A673 (cell line): Measurements from ENCODE around the gene GALM. TPM values are rescaled to one million over a fixed set of nuclear protein-coding genes. Genes with fewer than 3 reads are reported as not detected.

Experiments
- BruUV-seq: library from RNA; stranded (reverse); fragments of 400-500 nt; replicated peaks from 2 replicates; lab custom pipeline; 2021; lab: Mats Ljungman, UMichigan
- CTCF ChIA-PET: fragments of 300-600 bp; sonication (Branson Sonifier 250); formaldehyde crosslinking; loops from one replicate; lab custom pipeline; 2022; ENCODE audit warnings: antibody characterized with exemption; lab: Charles Lee
- POLR2A ChIA-PET: fragments of 300-600 bp; sonication (Branson Sonifier 250); formaldehyde crosslinking; loops from one replicate; lab custom pipeline; 2022; ENCODE audit warnings: antibody characterized with exemption; ENCODE audit not compliant: low non-redundant PET; lab: Charles Lee
- DNase-seq: peaks from one replicate; pipeline ENCODE4 v3.0.0-alpha.2; 2015; ENCODE audit warnings: low spot score
- H3K27ac ChIP-seq: fragments of 200-600 bp; sonication (generic); 2 replicates; pipeline ENCODE4 v1.5.1; 2016; ENCODE audit warnings: mixed run types, low read depth, mild to moderate bottlenecking, mixed read lengths, antibody characterized with exemption, low read length; ENCODE audit not compliant: poor library complexity, severe bottlenecking
- H3K27me3 ChIP-seq: fragments of 200-600 bp; sonication (generic); replicated peaks from 2 replicates; pipeline ENCODE4 v1.6.1; 2017; ENCODE audit warnings: mixed run types, low read depth, mild to moderate bottlenecking, mixed read lengths, antibody characterized with exemption, low read length; ENCODE audit not compliant: insufficient read depth, poor library complexity
- H3K36me3 ChIP-seq: fragments of 200-600 bp; sonication (generic); 2 replicates; pipeline ENCODE4 v1.6.1; 2016; ENCODE audit warnings: mixed run types, mild to moderate bottlenecking, mixed read lengths, antibody characterized with exemption, low read length; ENCODE audit not compliant: insufficient read depth, poor library complexity, severe bottlenecking
- H3K4me1 ChIP-seq: fragments of 200-600 bp; sonication (generic); 2 replicates; pipeline ENCODE4 v1.6.1; 2017; ENCODE audit warnings: mixed run types, mild to moderate bottlenecking, mixed read lengths, antibody characterized with exemption, low read length; ENCODE audit not compliant: insufficient read depth, poor library complexity, severe bottlenecking
- H3K4me3 ChIP-seq: fragments of 200-600 bp; sonication (generic); 2 replicates; pipeline ENCODE4 v1.5.1; 2016; ENCODE audit warnings: low read depth, mixed run types, mild to moderate bottlenecking, mixed read lengths, low read length; ENCODE audit not compliant: poor library complexity, severe bottlenecking
- H3K9me3 ChIP-seq: fragments of 200-600 bp; sonication (generic); 2 replicates; pipeline ENCODE4 v1.6.1; 2016; ENCODE audit warnings: mixed run types, low read depth, mild to moderate bottlenecking, mixed read lengths, antibody characterized with exemption, low read length; ENCODE audit not compliant: poor library complexity, severe bottlenecking
- CTCF ChIP-seq: fragments of 300-800, 200-600 bp; sonication (generic); conservative IDR thresholded peaks from 2 replicates; pipeline ENCODE4 v1.5.1; 2017; ENCODE audit warnings: low read depth, mild to moderate bottlenecking, antibody characterized with exemption, low read length, moderate library complexity, mixed read lengths
- EZH2 ChIP-seq: fragments of 200-600 bp; sonication (generic); IDR thresholded peaks from 2 replicates; pipeline ENCODE4 v1.6.1; 2017; ENCODE audit warnings: borderline replicate concordance, low read depth, mild to moderate bottlenecking, mixed read lengths, antibody characterized with exemption, low read length; ENCODE audit not compliant: poor library complexity, severe bottlenecking
- intact Hi-C: fragments of 100-400 bp; cut with micrococcal nuclease; formaldehyde crosslinking; loops from one replicate; pipeline ENCODE4 v1.10.0; 2022; ENCODE audit not compliant: unreplicated experiment
- total RNA-seq: library from RNA; stranded (reverse); gene quantifications from 2 replicates; pipeline ENCODE4 v1.2.3, GENCODE V29; 2021

The GALM gene
- total RNA-seq, 1 experiment from 2014 or later, result 6.6 TPM

- TF ChIP-seq CTCF (no peak), EZH2 (no peak)
- H3K4me3 ChIP-seq, result no peak overlapping the region
- ChIA-PET POLR2A (no interaction called here), CTCF (interaction anchor here (1.1 kb wide), 1 partner anchor 1319 kb away, joined by 3 read pairs; no protein-coding TSS in a partner anchor)
- BruUV-seq, result no TSS peak
- no peaks in the 10 kb centered on the region for H3K4me1 ChIP-seq
- intact Hi-C loops, result no loop called here
- no peak for DNase-seq
- no peaks in the 10 kb centered on the region for H3K36me3 ChIP-seq
- no peak overlapping the region for H3K27ac ChIP-seq
- H3K9me3 ChIP-seq, result no peaks in the 10 kb centered on the region
- no peaks in the 10 kb centered on the region for H3K27me3 ChIP-seq
Measured at GRCh38 chr2:38654528-38655381, 11.2 kb upstream of the GALM start.

GRCh38 chr2:38655441-38655840 lies 10.5 kb upstream of the GALM start:
- CTCF ChIA-PET, result interaction anchor here (1.1 kb wide), 1 partner anchor 1320 kb away, joined by 3 read pairs; no protein-coding TSS in a partner anchor
- POLR2A ChIA-PET, result no interaction called here
- H3K4me1 ChIP-seq, result no peaks in the 10 kb centered on the region

GRCh38 chr2:38656866-38657480 lies 8.9 kb upstream of the GALM start:
- no peak for DNase-seq
- no peak overlapping the region for H3K4me3 ChIP-seq
- no peaks in the 10 kb centered on the region for H3K4me1 ChIP-seq
- no peak overlapping the region for H3K27ac ChIP-seq
- no TSS peak for BruUV-seq
- TF ChIP-seq CTCF, result no peak
- TF ChIP-seq EZH2, result no peak
- intact Hi-C loops, result no loop called here
- H3K9me3 ChIP-seq, result no peaks in the 10 kb centered on the region
- no peaks in the 10 kb centered on the region for H3K27me3 ChIP-seq
- no peaks in the 10 kb centered on the region for H3K36me3 ChIP-seq
- POLR2A ChIA-PET, result no interaction called here
- CTCF ChIA-PET, result no interaction called here

More at GRCh38 chr2:38655441-38655840, 10.5 kb upstream of the GALM start:
- Histone ChIP-seq H3K4me3 (no peak overlapping the region), H3K27ac (no peak overlapping the region), H3K27me3 (no peaks in the 10 kb centered on the region), H3K36me3 (no peaks in the 10 kb centered on the region), H3K9me3 (no peaks in the 10 kb centered on the region)
- intact Hi-C loops, result no loop called here
- no TSS peak for BruUV-seq
- DNase-seq, result no peak
- no peak for TF ChIP-seq CTCF
- no peak for TF ChIP-seq EZH2
